HEK293 (cell line): Measurements from ENCODE around the gene PSD2.

Experiments
- CTCF ChIA-PET: fragments of 350-600 bp; formaldehyde crosslinking; extraction: SDS; loops from one replicate; lab custom pipeline; 2021; ENCODE audit warnings: antibody characterized with exemption; lab: Yijun Ruan, JAX
- POLR2A ChIA-PET: fragments of 300-600 bp; formaldehyde crosslinking; extraction: SDS; loops from one replicate; lab custom pipeline; 2020; ENCODE audit warnings: antibody characterized with exemption, inconsistent platforms; lab: Yijun Ruan, JAX
- H3K27ac ChIP-seq: fragments of 200-500 bp; sonication (Bioruptor generic); 2 replicates; pipeline ENCODE4 v1.5.1; 2014; ENCODE audit warnings: low read depth, low read length, control low read depth, inconsistent platforms; ENCODE audit errors: extremely low read depth
- H3K36me3 ChIP-seq, 2 experiments: fragments of 200-500 bp in 1 of 2; sonication (Bioruptor generic) in 1 of 2; 1 replicate in 1 of 2; 2 replicates in 1 of 2; pipeline ENCODE4 v1.5.1; 2014 to 2017; ENCODE audit warnings: inconsistent platforms in 2 of 2, low read length in 2 of 2; ENCODE audit not compliant: control insufficient read depth in 2 of 2, insufficient read depth in 1 of 2
- H3K4me1 ChIP-seq: fragments of 200-500 bp; sonication (Bioruptor generic); 2 replicates; pipeline ENCODE4 v1.5.1; 2014; ENCODE audit warnings: mild to moderate bottlenecking, low read length, inconsistent platforms; ENCODE audit not compliant: control insufficient read depth, insufficient read depth
- H3K4me3 ChIP-seq: 2 replicates; pipeline ENCODE4 v1.5.1; 2011; ENCODE audit warnings: low read depth, mild to moderate bottlenecking, control low read depth, low read length, moderate library complexity
- H3K9me3 ChIP-seq: fragments of 200-500 bp; sonication (Bioruptor generic); 2 replicates; pipeline ENCODE4 v1.5.1; 2014; ENCODE audit warnings: low read depth, low read length, inconsistent platforms; ENCODE audit not compliant: control insufficient read depth, insufficient read depth
- FEZF1 ChIP-seq: fragments of 450-650 bp; formaldehyde crosslinking; IDR thresholded peaks from 2 replicates; pipeline ENCODE4 v1.5.1; 2016; ENCODE audit warnings: missing biosample characterization, missing genetic modification characterization
- KLF7 ChIP-seq: fragments of 450-650 bp; formaldehyde crosslinking; IDR thresholded peaks from 2 replicates; pipeline ENCODE4 v1.5.1; 2016; ENCODE audit warnings: missing biosample characterization, missing genetic modification characterization, borderline replicate concordance
- PRDM4 ChIP-seq: fragments of 450-650 bp; formaldehyde crosslinking; IDR thresholded peaks from 2 replicates; pipeline ENCODE4 v1.5.1; 2017; ENCODE audit warnings: missing biosample characterization, missing genetic modification characterization
- REPIN1 ChIP-seq: fragments of 450-650 bp; formaldehyde crosslinking; IDR thresholded peaks from 2 replicates; pipeline ENCODE4 v1.5.1; 2017; ENCODE audit warnings: missing biosample characterization, missing genetic modification characterization, low read depth
- ZNF239 ChIP-seq: fragments of 450-650 bp; formaldehyde crosslinking; IDR thresholded peaks from 2 replicates; pipeline ENCODE4 v1.5.1; 2016; ENCODE audit warnings: missing biosample characterization, missing genetic modification characterization
- ZNF311 ChIP-seq: fragments of 450-650 bp; formaldehyde crosslinking; IDR thresholded peaks from 2 replicates; pipeline ENCODE4 v1.5.1; 2017; ENCODE audit warnings: missing biosample characterization, missing genetic modification characterization, borderline replicate concordance
- ZNF324 ChIP-seq: fragments of 450-650 bp; formaldehyde crosslinking; IDR thresholded peaks from 2 replicates; pipeline ENCODE4 v1.5.1; 2016; ENCODE audit warnings: missing biosample characterization, missing genetic modification characterization
- ZNF416 ChIP-seq: fragments of 450-650 bp; formaldehyde crosslinking; IDR thresholded peaks from 2 replicates; pipeline ENCODE4 v1.5.1; 2016; ENCODE audit warnings: missing biosample characterization, missing genetic modification characterization
- ZNF449 ChIP-seq: fragments of 450-650 bp; formaldehyde crosslinking; IDR thresholded peaks from 2 replicates; pipeline ENCODE4 v1.5.1; 2017; ENCODE audit warnings: missing biosample characterization, mild to moderate bottlenecking, missing genetic modification characterization, moderate library complexity
- ZNF549 ChIP-seq: fragments of 450-650 bp; IDR thresholded peaks from 2 replicates; pipeline ENCODE4 v1.5.1; 2018; ENCODE audit warnings: missing biosample characterization, missing genetic modification characterization, mild to moderate bottlenecking, inconsistent platforms, moderate library complexity
- ZNF561 ChIP-seq: fragments of 450-650 bp; IDR thresholded peaks from 2 replicates; pipeline ENCODE4 v1.5.1; 2018; ENCODE audit warnings: missing biosample characterization, missing genetic modification characterization, borderline replicate concordance
- ZNF596 ChIP-seq: fragments of 450-650 bp; IDR thresholded peaks from 2 replicates; pipeline ENCODE4 v1.5.0; 2018; ENCODE audit warnings: missing biosample characterization, mild to moderate bottlenecking, missing genetic modification characterization, moderate library complexity
- ZNF629 ChIP-seq: fragments of 450-650 bp; formaldehyde crosslinking; IDR thresholded peaks from 2 replicates; pipeline ENCODE4 v1.5.1; 2017; ENCODE audit warnings: missing biosample characterization, missing genetic modification characterization
- ZNF639 ChIP-seq: fragments of 450-650 bp; formaldehyde crosslinking; IDR thresholded peaks from 2 replicates; pipeline ENCODE4 v1.5.1; 2016; ENCODE audit warnings: missing biosample characterization, missing genetic modification characterization
- ZNF645 ChIP-seq: fragments of 450-650 bp; formaldehyde crosslinking; IDR thresholded peaks from 2 replicates; pipeline ENCODE4; 2016; ENCODE audit warnings: missing biosample characterization, missing genetic modification characterization
- ZNF791 ChIP-seq: fragments of 450-650 bp; formaldehyde crosslinking; IDR thresholded peaks from 2 replicates; pipeline ENCODE4 v1.5.1; 2016; ENCODE audit warnings: missing biosample characterization, missing genetic modification characterization
- ZNF830 ChIP-seq: fragments of 450-650 bp; IDR thresholded peaks from 2 replicates; pipeline ENCODE4 v1.5.0; 2018; ENCODE audit warnings: missing biosample characterization, missing genetic modification characterization, low read depth, mild to moderate bottlenecking, moderate library complexity

The PSD2 gene

GRCh38 chr5:139820130-139820529 lies 24.5 kb downstream of the PSD2 start:
- no peaks in the 10 kb centered on the region for H3K36me3 ChIP-seq
- no peak overlapping the region for H3K27ac ChIP-seq
- H3K9me3 ChIP-seq = no peaks in the 10 kb centered on the region; the same call in 1 of the 2 replicates
- no peak overlapping the region for H3K4me3 ChIP-seq
- CTCF ChIA-PET = interaction anchor here (0.9 kb wide), 1 partner anchor 33 kb away, joined by 4 read pairs; no protein-coding TSS in a partner anchor
- no peaks in the 10 kb centered on the region for H3K4me1 ChIP-seq
- TF ChIP-seq ZNF449 = no peak
- no peak for TF ChIP-seq ZNF416
- TF ChIP-seq ZNF639 (tag by site-specific recombination) = no peak
- TF ChIP-seq ZNF324 = no peak
- TF ChIP-seq ZNF830 = no peak
- TF ChIP-seq ZNF549 (tag by site-specific recombination) = no peak
- TF ChIP-seq PRDM4 (tag by site-specific recombination) = no peak
- no peak for TF ChIP-seq ZNF311 (tag by site-specific recombination)
- no peak for TF ChIP-seq ZNF239 (tag by site-specific recombination)
- no peak for TF ChIP-seq REPIN1 (tag by site-specific recombination)
- TF ChIP-seq ZNF629 (tag by site-specific recombination) = no peak
- TF ChIP-seq ZNF791 (tag by site-specific recombination) = no peak
- TF ChIP-seq ZNF596 (tag by site-specific recombination) = no peak
- no peak for TF ChIP-seq ZNF645
- TF ChIP-seq ZNF561 (tag by site-specific recombination) = no peak
- TF ChIP-seq KLF7 (tag by site-specific recombination) = no peak
- TF ChIP-seq, all 188 proteins: peak for 0
- POLR2A ChIA-PET = no interaction called here

GRCh38 chr5:139820606-139821005 lies 25.0 kb downstream of the PSD2 start:
- Histone ChIP-seq H3K4me1 (no peaks in the 10 kb centered on the region), H3K4me3 (no peak overlapping the region), H3K27ac (no peak overlapping the region), H3K36me3 (no peaks in the 10 kb centered on the region), H3K9me3 (no peaks in the 10 kb centered on the region; the same call in 1 of the 2 replicates)
- CTCF ChIA-PET = no interaction called here
- POLR2A ChIA-PET = no interaction called here
- no peak for TF ChIP-seq FEZF1 (tag by site-specific recombination)
- TF ChIP-seq, all 188 proteins: peak for 0
